NOMO-1 (cell line): Measurements from ENCODE around the gene DOK1.

Experiments
- DNase-seq, 2 experiments: peaks; one replicate each; lab custom pipeline; 2025; ENCODE audit not compliant: unreplicated experiment in 2 of 2; lab: John Stamatoyannopoulos, UW

DOK1 gene

GRCh38 chr2:74525717-74526648, 28.5 kb upstream of the DOK1 start, which contains the start of gene DQX1:
Gene DQX1 (minus strand): TSS chr2:74526231. CDS start chr2:74525729, 502 bp downstream.
- DNase-seq = peak; percentile 66 to 86

GRCh38 chr2:74526649-74527230, 27.8 kb upstream of the DOK1 start:
- no peak for DNase-seq

GRCh38 chr2:74527741-74528140, 26.8 kb upstream of the DOK1 start:
- DNase-seq = no peak

GRCh38 chr2:74528600-74529356, 25.7 kb upstream of the DOK1 start:
- DNase-seq = peak in 1 of 2 experiments; percentile 40

GRCh38 chr2:74529357-74530238, 24.9 kb upstream of the DOK1 start, which contains the start of the genes AUP1 and HTRA2:
Gene AUP1 (minus strand): TSS chr2:74529706. CDS start chr2:74529629, 77 bp downstream.
Gene HTRA2 (plus strand): TSS chr2:74529933. CDS start chr2:74530007, 74 bp downstream.
- peak; percentile 96 to 98 for DNase-seq

- peak in 1 of 2 experiments; percentile 43 for DNase-seq
Observed at GRCh38 chr2:74530239-74531187, 24.0 kb upstream of the DOK1 start.

GRCh38 chr2:74531666-74532065, 22.9 kb upstream of the DOK1 start:
- no peak for DNase-seq

GRCh38 chr2:74532222-74532621, 22.3 kb upstream of the DOK1 start:
- peak in 1 of 2 experiments; percentile 46 for DNase-seq

GRCh38 chr2:74533464-74533863, 21.1 kb upstream of the DOK1 start:
- no peak for DNase-seq

GRCh38 chr2:74534411-74534810, 20.1 kb upstream of the DOK1 start:
- DNase-seq = no peak

- no peak for DNase-seq
Observed at GRCh38 chr2:74535440-74535965, 19.0 kb upstream of the DOK1 start.

- no peak for DNase-seq
Observed at GRCh38 chr2:74536166-74536950, 18.2 kb upstream of the DOK1 start.

- DNase-seq = no peak
Observed at GRCh38 chr2:74537140-74537539, 17.4 kb upstream of the DOK1 start.

- no peak for DNase-seq
Observed at GRCh38 chr2:74538881-74539339, 15.6 kb upstream of the DOK1 start.

GRCh38 chr2:74540291-74540690, 14.2 kb upstream of the DOK1 start:
- DNase-seq = no peak

- no peak for DNase-seq
Observed at GRCh38 chr2:74542978-74543377, 11.5 kb upstream of the DOK1 start.

GRCh38 chr2:74544634-74545033, 9.9 kb upstream of the DOK1 start:
- DNase-seq = no peak

- no peak for DNase-seq
Observed at GRCh38 chr2:74546004-74546403, 8.5 kb upstream of the DOK1 start.
